K562 (cell line): ENCODE measurements around the gene WAS. TPM values are rescaled to one million over a fixed set of nuclear protein-coding genes. Genes with fewer than 3 reads are reported as not detected.
A peak's percentile ranks its signal among the peaks of the same experiment; 100 is the strongest.

Experiments
- CBX8 ChIP-seq: fragments of 200-600 bp; sonication (generic); IDR thresholded peaks from 2 replicates; pipeline ENCODE4 v1.6.1; 2012; ENCODE audit warnings: borderline replicate concordance, mixed run types, low read depth, mild to moderate bottlenecking, moderate library complexity, mixed read lengths, low read length, control low read depth, inconsistent platforms; ENCODE audit not compliant: poor library complexity, severe bottlenecking; ENCODE audit errors: extremely low read depth
- FOS ChIP-seq: IDR thresholded peaks from 3 replicates; pipeline ENCODE4 v1.6.1; 2011; ENCODE audit not compliant: insufficient read length; ENCODE audit errors: extremely low read depth
- FOXJ3 ChIP-seq: sonication (generic); formaldehyde crosslinking; IDR thresholded peaks from 2 replicates; pipeline ENCODE4 v1.4.0; 2020; ENCODE audit warnings: mild to moderate bottlenecking, missing genetic modification reagents
- GABPA ChIP-seq: fragments of 200-800 bp; sonication (Bioruptor generic); conservative IDR thresholded peaks from 2 replicates; pipeline ENCODE4 v1.6.1; 2016; ENCODE audit warnings: low read depth, missing genetic modification characterization, missing compliant biosample characterization
- MED1 ChIP-seq: sonication (generic); formaldehyde crosslinking; IDR thresholded peaks from 2 replicates; pipeline ENCODE4 v1.8.1; 2023; ENCODE audit warnings: missing genetic modification reagents, borderline replicate concordance
- MTA2 ChIP-seq: fragments of 450-650 bp; IDR thresholded peaks from 2 replicates; pipeline ENCODE4 v1.6.1; 2016; ENCODE audit warnings: low read depth
- NR2C1 ChIP-seq, 2 experiments: fragments of 450-650 bp; IDR thresholded peaks; 2 replicates each; pipeline ENCODE4 v1.6.1; 2017; ENCODE audit warnings: mild to moderate bottlenecking in 2 of 2, antibody characterized with exemption in 1 of 2, inconsistent platforms in 1 of 2, missing compliant biosample characterization in 1 of 2, missing genetic modification characterization in 1 of 2
- POLR2A ChIP-seq: fragments of 450-650 bp; conservative IDR thresholded peaks from 2 replicates; pipeline ENCODE4 v1.6.1; 2016
- RBFOX2 ChIP-seq: fragments of 200-400 bp; formaldehyde crosslinking; IDR thresholded peaks from 2 replicates; pipeline ENCODE4 v1.6.1; 2017; ENCODE audit warnings: low read depth, mild to moderate bottlenecking, low read length, moderate library complexity
- SMAD4 ChIP-seq: fragments of 250-450 bp; sonication (Bioruptor Pico); conservative IDR thresholded peaks from 2 replicates; pipeline ENCODE4 v1.8.0; 2021; ENCODE audit warnings: inconsistent platforms, mild to moderate bottlenecking, moderate library complexity
- XRCC3 ChIP-seq: fragments of 450-650 bp; IDR thresholded peaks from 2 replicates; pipeline ENCODE4 v1.6.1; 2017; ENCODE audit warnings: mild to moderate bottlenecking, moderate library complexity
- YBX1 ChIP-seq: fragments of 450-650 bp; IDR thresholded peaks from 2 replicates; pipeline ENCODE4 v1.7.1; 2016; ENCODE audit warnings: mild to moderate bottlenecking
- ZBED1 ChIP-seq: IDR thresholded peaks from 2 replicates; pipeline ENCODE4 v1.6.1; 2014
- ZNF165 ChIP-seq: fragments of 250-450 bp; sonication (Bioruptor Pico); IDR thresholded peaks from 2 replicates; pipeline ENCODE4 v1.4.0; 2020; ENCODE audit warnings: borderline replicate concordance
- ZNF347 ChIP-seq: fragments of 450-650 bp; formaldehyde crosslinking; IDR thresholded peaks from 2 replicates; pipeline ENCODE4 v1.4.0; 2020; ENCODE audit warnings: low read depth, mild to moderate bottlenecking, moderate library complexity
- ZNF431 ChIP-seq: sonication (generic); formaldehyde crosslinking; IDR thresholded peaks from 2 replicates; pipeline ENCODE4 v1.8.0; 2022; ENCODE audit warnings: mild to moderate bottlenecking, missing genetic modification reagents
- polyA plus RNA-seq, 8 experiments: library from polyadenylated mRNA; depleted of rRNA in 4 of 8; stranded (reverse) in 5 of 8; unstranded in 3 of 8; fragments of >200 nt; fragmentation: Nextera tagmentation in 2 of 8; fragmentation: Illumina TruSeq in 1 of 8; extraction: Ambion mirVana in 2 of 8; extraction: Trizol in 1 of 8; gene quantifications; 2 replicates each; pipeline versions ENCODE4 v1.2.1 to v1.2.3, GENCODE V29; 2011 to 2014; ENCODE audit warnings: inconsistent platforms in 1 of 8, missing spikeins in 1 of 8
- total RNA-seq, 7 experiments: library from RNA; depleted of rRNA in 6 of 7; stranded (reverse); fragments of >200 nt in 6 of 7; fragmentation: Illumina TruSeq in 2 of 7; extraction: Trizol in 2 of 7; gene quantifications; 2 replicates each; pipeline versions ENCODE4 v1.2.1 to v1.2.3, GENCODE V29; 2011 to 2021; ENCODE audit warnings: low replicate concordance in 1 of 7
- TF ChIP-seq, protein P1 (sequence below): fragments of 250-450 bp; sonication (Bioruptor Pico); IDR thresholded peaks from 2 replicates; pipeline ENCODE4 v1.8.0; 2022; ENCODE audit warnings: moderate library complexity, mild to moderate bottlenecking, inconsistent platforms
- TF ChIP-seq, protein P2 (sequence below): fragments of 450-650 bp; IDR thresholded peaks from 2 replicates; pipeline ENCODE4 v1.6.1; 2016; ENCODE audit warnings: mild to moderate bottlenecking
- TF ChIP-seq, protein P3 (sequence below): fragments of 250-450 bp; sonication (Bioruptor Pico); IDR thresholded peaks from 2 replicates; pipeline ENCODE4 v1.5.0; 2021; ENCODE audit warnings: mild to moderate bottlenecking, borderline replicate concordance
- TF ChIP-seq, protein P4 (sequence below): sonication (generic); formaldehyde crosslinking; IDR thresholded peaks from 2 replicates; pipeline ENCODE4 v1.8.1; 2022; ENCODE audit warnings: missing genetic modification reagents

WAS gene
- total and polyA plus RNA-seq, 9 of the 15 experiments (the other 6 are each of a cell fraction or from before 2014, with no cell fraction given) = 0.11 to 16.1 (median 3.8) TPM

DNA sequence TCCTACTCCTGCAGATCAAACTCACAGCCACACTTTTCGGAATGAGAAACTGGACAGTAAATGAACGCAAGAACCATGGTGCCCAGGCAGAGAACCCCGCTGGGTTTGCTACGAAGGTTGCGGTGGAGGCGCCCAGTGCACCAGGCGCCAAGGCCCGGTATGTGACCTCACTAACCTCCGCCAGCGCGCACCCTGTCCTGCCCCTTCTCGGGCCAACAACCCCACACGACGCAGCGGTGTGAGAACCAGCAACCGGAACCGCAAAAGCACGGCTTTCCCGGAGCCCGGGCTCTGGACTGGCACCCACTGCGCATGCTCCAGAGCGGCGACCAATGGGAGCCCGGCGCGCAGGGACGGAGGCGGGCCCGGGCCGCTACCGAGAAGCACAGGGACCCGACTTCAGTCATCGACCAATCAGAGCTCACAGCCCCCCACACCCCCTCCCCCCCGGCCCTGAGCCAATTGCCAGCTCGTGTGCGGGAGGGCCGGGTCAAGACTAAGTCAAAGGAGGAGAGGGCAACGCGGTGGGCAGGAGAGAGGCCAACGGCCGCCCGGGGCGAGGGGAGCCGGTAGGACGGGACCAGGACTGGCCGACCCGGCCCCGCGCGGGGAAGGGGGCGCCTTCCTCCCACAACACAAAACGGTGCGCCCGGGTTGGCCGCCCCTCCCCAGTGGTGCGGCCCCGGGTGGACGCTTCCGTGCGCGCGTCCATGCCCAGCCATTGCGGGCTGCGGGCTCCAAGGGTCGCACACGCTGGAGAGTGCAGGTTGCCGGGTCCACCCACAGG is 7.3 kb upstream of the WAS start (continued):
- TF ChIP-seq, protein P1, sequence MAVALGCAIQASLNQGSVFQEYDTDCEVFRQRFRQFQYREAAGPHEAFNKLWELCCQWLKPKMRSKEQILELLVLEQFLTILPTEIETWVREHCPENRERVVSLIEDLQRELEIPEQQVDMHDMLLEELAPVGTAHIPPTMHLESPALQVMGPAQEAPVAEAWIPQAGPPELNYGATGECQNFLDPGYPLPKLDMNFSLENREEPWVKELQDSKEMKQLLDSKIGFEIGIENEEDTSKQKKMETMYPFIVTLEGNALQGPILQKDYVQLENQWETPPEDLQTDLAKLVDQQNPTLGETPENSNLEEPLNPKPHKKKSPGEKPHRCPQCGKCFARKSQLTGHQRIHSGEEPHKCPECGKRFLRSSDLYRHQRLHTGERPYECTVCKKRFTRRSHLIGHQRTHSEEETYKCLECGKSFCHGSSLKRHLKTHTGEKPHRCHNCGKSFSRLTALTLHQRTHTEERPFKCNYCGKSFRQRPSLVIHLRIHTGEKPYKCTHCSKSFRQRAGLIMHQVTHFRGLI (CRISPR knock-in tag) = no peak
- TF ChIP-seq FOXJ3 (CRISPR knock-in tag) (no peak), CBX8 (no peak), XRCC3 (no peak), GABPA (tag) (no peak), YBX1 (no peak), ZNF347 (CRISPR knock-in tag) (no peak), FOS (peak; percentile 80), MED1 (no peak), ZNF165 (CRISPR knock-in tag) (no peak), SMAD4 (CRISPR knock-in tag) (no peak), ZNF431 (CRISPR knock-in tag) (no peak), ZBED1 (no peak), NR2C1 (IDR thresholded peaks at IDR 0.05) (no peak), NR2C1 (tag; IDR thresholded peaks at IDR 0.05) (0 out of 2 replicates have a peak, but pooled peaks have one; percentile 11), MTA2 (no peak), POLR2A (peak; percentile 76), RBFOX2 (peak; percentile 92)
- TF ChIP-seq, protein P2, sequence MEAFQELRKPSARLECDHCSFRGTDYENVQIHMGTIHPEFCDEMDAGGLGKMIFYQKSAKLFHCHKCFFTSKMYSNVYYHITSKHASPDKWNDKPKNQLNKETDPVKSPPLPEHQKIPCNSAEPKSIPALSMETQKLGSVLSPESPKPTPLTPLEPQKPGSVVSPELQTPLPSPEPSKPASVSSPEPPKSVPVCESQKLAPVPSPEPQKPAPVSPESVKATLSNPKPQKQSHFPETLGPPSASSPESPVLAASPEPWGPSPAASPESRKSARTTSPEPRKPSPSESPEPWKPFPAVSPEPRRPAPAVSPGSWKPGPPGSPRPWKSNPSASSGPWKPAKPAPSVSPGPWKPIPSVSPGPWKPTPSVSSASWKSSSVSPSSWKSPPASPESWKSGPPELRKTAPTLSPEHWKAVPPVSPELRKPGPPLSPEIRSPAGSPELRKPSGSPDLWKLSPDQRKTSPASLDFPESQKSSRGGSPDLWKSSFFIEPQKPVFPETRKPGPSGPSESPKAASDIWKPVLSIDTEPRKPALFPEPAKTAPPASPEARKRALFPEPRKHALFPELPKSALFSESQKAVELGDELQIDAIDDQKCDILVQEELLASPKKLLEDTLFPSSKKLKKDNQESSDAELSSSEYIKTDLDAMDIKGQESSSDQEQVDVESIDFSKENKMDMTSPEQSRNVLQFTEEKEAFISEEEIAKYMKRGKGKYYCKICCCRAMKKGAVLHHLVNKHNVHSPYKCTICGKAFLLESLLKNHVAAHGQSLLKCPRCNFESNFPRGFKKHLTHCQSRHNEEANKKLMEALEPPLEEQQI = no peak
- TF ChIP-seq, protein P3, sequence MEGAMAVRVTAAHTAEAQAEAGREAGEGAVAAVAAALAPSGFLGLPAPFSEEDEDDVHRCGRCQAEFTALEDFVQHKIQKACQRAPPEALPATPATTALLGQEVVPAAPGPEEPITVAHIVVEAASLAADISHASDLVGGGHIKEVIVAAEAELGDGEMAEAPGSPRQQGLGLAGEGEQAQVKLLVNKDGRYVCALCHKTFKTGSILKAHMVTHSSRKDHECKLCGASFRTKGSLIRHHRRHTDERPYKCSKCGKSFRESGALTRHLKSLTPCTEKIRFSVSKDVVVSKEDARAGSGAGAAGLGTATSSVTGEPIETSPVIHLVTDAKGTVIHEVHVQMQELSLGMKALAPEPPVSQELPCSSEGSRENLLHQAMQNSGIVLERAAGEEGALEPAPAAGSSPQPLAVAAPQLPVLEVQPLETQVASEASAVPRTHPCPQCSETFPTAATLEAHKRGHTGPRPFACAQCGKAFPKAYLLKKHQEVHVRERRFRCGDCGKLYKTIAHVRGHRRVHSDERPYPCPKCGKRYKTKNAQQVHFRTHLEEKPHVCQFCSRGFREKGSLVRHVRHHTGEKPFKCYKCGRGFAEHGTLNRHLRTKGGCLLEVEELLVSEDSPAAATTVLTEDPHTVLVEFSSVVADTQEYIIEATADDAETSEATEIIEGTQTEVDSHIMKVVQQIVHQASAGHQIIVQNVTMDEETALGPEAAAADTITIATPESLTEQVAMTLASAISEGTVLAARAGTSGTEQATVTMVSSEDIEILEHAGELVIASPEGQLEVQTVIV (CRISPR knock-in tag) = no peak
- TF ChIP-seq, protein P4, sequence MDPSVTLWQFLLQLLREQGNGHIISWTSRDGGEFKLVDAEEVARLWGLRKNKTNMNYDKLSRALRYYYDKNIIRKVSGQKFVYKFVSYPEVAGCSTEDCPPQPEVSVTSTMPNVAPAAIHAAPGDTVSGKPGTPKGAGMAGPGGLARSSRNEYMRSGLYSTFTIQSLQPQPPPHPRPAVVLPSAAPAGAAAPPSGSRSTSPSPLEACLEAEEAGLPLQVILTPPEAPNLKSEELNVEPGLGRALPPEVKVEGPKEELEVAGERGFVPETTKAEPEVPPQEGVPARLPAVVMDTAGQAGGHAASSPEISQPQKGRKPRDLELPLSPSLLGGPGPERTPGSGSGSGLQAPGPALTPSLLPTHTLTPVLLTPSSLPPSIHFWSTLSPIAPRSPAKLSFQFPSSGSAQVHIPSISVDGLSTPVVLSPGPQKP (CRISPR knock-in tag) = no peak
